Mucosa of rectum (tissue), 2 donors: Measurements from ENCODE around the gene OR10J1.

ENCODE experiments used
- H3K27ac ChIP-seq, 2 donors: one replicate each; pipeline ENCODE4 v1.7.0; 2013; ENCODE audit warnings: inconsistent platforms in 2 of 2, low read depth in 2 of 2, low read length in 2 of 2
- H3K27me3 ChIP-seq, 2 donors: one replicate each; pipeline ENCODE4 v1.7.0; 2013; ENCODE audit warnings: low read length in 2 of 2; ENCODE audit not compliant: control insufficient read depth in 2 of 2, insufficient read depth in 2 of 2
- H3K36me3 ChIP-seq, 2 donors: one replicate each; pipeline ENCODE4 v1.7.0; 2013; ENCODE audit warnings: low read length in 2 of 2; ENCODE audit not compliant: control insufficient read depth in 2 of 2, insufficient read depth in 2 of 2
- H3K4me1 ChIP-seq, 2 donors: one replicate each; pipeline ENCODE4 v1.7.0; 2013; ENCODE audit warnings: low read length in 2 of 2, mild to moderate bottlenecking in 1 of 2; ENCODE audit not compliant: control insufficient read depth in 2 of 2, insufficient read depth in 2 of 2
- H3K4me3 ChIP-seq, 2 donors: one replicate each; pipeline ENCODE4 v1.7.0; 2013; ENCODE audit warnings: low read length in 2 of 2
- H3K9ac ChIP-seq, 2 donors: one replicate each; pipeline ENCODE4 v1.7.0; 2013; ENCODE audit warnings: low read length in 2 of 2, low read depth in 1 of 2, mild to moderate bottlenecking in 1 of 2
- H3K9me3 ChIP-seq, 2 donors: one replicate each; pipeline ENCODE4 v1.7.0; 2013; ENCODE audit warnings: low read length in 2 of 2; ENCODE audit not compliant: control insufficient read depth in 2 of 2
- donor health status: healthy.
- donor health status: Normal muscosa, but diverticular disease.

Gene OR10J1

DNA sequence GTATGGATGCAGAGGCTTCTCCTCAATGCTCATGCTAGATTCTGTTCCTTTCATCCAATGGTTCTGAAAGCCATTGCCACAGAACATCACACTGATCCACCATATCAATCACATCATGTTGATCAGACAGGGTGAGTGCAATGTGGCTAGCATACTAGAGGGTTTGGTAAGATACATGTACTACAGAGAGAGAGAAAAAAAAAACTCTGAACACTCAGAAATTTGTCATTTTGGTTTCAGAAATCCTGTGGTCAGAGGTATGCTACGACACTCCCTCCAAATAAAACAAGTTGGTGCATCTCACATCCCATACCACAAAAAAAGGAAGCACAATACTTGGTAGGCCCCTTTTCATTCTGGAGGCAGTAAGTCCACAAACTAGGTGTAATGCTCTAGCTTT is 35.4 kb downstream of the OR10J1 start:
- Histone ChIP-seq H3K36me3 (no peaks in the 10 kb centered on the region), H3K9ac (no peak overlapping the region), H3K4me1 (no peaks in the 10 kb centered on the region), H3K27ac (no peak overlapping the region), H3K27me3 (no peaks in the 10 kb centered on the region), H3K4me3 (no peak overlapping the region), H3K9me3 (no peaks in the 10 kb centered on the region)

GRCh38 chr1:159483501-159483900 is 44.0 kb downstream of the OR10J1 start:
- H3K27ac ChIP-seq = no peak overlapping the region

More at GRCh38 chr1:159483501-159483900, 44.0 kb downstream of the OR10J1 start:
- no peaks in the 10 kb centered on the region for H3K4me1 ChIP-seq
- no peaks in the 10 kb centered on the region for H3K9me3 ChIP-seq
- H3K27me3 ChIP-seq = no peaks in the 10 kb centered on the region
- no peak overlapping the region for H3K9ac ChIP-seq
- no peaks in the 10 kb centered on the region for H3K36me3 ChIP-seq
- H3K4me3 ChIP-seq = no peak overlapping the region
